ENCODE results near the gene ZDHHC12. TPM values are rescaled to one million over a fixed set of nuclear protein-coding genes. Genes with fewer than 3 reads are reported as not detected.

The ZDHHC12 gene
- total and polyA plus RNA-seq, 4 donors = 24.7 to 48.2 (median 30.3) TPM

DNA sequence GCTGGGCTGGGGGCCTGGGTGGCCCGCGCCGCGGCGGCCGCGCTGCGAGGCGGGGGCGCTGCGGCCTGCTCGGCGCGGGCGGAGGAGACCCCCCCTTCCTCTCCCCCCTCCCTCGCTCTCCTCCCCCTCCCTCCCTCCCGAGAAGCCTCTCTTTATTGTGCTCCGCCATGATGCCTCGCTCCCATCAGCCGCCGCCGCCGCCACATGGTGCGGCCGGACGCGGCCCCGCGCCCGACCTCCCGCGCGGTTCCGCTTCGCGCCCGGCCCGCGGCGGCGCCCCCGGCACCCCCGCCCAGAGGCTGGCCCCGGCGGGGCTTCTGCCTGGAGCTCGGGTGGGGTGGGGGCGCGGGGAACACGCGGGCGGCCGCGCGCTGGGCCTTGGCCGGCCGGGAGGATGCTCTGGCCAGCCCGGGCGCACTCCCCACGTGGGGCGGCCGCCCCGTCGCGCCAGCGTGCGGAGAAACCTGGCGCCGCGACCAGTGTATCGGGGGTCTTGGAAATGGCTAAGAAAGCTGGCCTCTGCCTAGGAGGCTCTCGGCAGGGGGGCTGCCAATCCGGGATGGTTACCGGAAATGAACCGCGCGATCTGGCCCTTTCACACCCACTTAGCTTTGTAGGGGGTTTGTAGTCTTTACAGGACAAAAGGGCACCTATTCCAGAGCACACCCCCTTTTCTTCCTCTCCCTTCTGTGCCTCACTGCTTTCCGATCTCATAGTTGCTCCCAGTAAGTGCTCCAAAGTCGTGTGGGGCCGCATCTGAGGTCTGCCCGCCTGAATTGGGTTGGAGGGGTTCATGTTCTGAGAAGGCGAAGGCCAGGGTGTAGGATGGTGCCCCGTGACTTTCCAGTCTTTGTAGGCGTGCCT is 33.9 kb downstream of the ZDHHC12 start (continued):
- TF ChIP-seq, protein P1, sequence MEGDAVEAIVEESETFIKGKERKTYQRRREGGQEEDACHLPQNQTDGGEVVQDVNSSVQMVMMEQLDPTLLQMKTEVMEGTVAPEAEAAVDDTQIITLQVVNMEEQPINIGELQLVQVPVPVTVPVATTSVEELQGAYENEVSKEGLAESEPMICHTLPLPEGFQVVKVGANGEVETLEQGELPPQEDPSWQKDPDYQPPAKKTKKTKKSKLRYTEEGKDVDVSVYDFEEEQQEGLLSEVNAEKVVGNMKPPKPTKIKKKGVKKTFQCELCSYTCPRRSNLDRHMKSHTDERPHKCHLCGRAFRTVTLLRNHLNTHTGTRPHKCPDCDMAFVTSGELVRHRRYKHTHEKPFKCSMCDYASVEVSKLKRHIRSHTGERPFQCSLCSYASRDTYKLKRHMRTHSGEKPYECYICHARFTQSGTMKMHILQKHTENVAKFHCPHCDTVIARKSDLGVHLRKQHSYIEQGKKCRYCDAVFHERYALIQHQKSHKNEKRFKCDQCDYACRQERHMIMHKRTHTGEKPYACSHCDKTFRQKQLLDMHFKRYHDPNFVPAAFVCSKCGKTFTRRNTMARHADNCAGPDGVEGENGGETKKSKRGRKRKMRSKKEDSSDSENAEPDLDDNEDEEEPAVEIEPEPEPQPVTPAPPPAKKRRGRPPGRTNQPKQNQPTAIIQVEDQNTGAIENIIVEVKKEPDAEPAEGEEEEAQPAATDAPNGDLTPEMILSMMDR (IDR thresholded peaks at IDR 0.05; ENCODE audit: low read depth, low read length, missing input control) = no peak
- TF ChIP-seq YY1 (IDR thresholded peaks at IDR 0.05) (no peak), TAF1 (conservative IDR thresholded peaks at IDR 0.05) (no peak), HNF4G (IDR thresholded peaks at IDR 0.05) (no peak), GABPA (IDR thresholded peaks at IDR 0.05 in 1 of 2, conservative IDR thresholded peaks at IDR 0.05 in 1 of 2) (no peak), EGR1 (IDR thresholded peaks at IDR 0.05; ENCODE audit: low read depth in 2 of 2) (no peak), FOXA2 (IDR thresholded peaks at IDR 0.05) (no peak), RAD21 (IDR thresholded peaks at IDR 0.05) (no peak), RXRA (IDR thresholded peaks at IDR 0.05) (no peak), SP1 (IDR thresholded peaks at IDR 0.05) (no peak)
- TF ChIP-seq, protein P2, sequence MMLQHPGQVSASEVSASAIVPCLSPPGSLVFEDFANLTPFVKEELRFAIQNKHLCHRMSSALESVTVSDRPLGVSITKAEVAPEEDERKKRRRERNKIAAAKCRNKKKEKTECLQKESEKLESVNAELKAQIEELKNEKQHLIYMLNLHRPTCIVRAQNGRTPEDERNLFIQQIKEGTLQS (IDR thresholded peaks at IDR 0.05) = no peak

DNA sequence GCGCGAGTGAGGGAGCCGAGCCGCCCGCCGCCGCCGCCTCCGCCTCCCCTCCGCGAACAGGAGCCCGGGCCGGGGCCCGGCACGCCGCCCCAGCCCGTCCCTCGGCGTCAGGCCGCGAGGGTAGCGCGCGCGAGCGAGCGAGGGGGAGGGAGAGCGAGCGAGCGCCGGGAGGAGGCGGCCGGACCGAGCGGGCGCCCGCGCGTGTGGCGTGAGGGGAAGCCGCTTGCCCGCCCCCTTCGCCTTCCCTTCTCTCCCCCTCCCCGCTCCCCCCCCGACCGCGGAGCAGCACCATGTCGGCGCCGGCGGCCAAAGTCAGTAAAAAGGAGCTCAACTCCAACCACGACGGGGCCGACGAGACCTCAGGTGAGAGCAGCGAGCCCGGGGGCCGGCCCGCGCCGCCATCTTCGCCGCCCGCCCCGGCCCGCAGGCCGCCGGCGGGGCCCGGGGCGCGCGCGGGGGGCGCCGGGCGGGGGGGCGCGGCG is 34.6 kb downstream of the ZDHHC12 start:
- peak overlapping the region; percentile 68 to 84 for H3K27ac ChIP-seq (ENCODE audit: low read depth in 1 of 2, low read length in 2 of 2)
- peaks cover 0 to 42% (median 21%) of the 10 kb centered on the region in 4 donors for H3K4me1 ChIP-seq (ENCODE audit: control insufficient read depth in 4 of 4, insufficient read depth in 4 of 4, low read length in 3 of 4)
- H3K4me3 ChIP-seq (ENCODE audit: low read depth in 1 of 3, low read length in 3 of 3) = peak overlapping the region in 2 of 3 donors; percentile 53 to 99
- H3K9me3 ChIP-seq (ENCODE audit: control insufficient read depth in 4 of 4, low read length in 3 of 4) = no peaks in the 10 kb centered on the region
- no peak overlapping the region for H3K9ac ChIP-seq (ENCODE audit: low read depth in 1 of 2, low read length in 2 of 2)
- H3K36me3 ChIP-seq (ENCODE audit: control insufficient read depth in 4 of 4, insufficient read depth in 3 of 4, low read depth in 1 of 4, low read length in 3 of 4) = peaks cover 5 to 29% (median 22%) of the 10 kb centered on the region in 4 donors
- peak; percentile 62 for DNase-seq (ENCODE audit: low spot score)
- no peaks in the 10 kb centered on the region for H3K27me3 ChIP-seq (ENCODE audit: control insufficient read depth in 4 of 4, insufficient read depth in 4 of 4, low read length in 3 of 4)
- TF ChIP-seq FOXA1 (IDR thresholded peaks at IDR 0.05) = no peak
- no peak for TF ChIP-seq REST (IDR thresholded peaks at IDR 0.05)
- no peak for TF ChIP-seq GABPA (IDR thresholded peaks at IDR 0.05 in 1 of 2, conservative IDR thresholded peaks at IDR 0.05 in 1 of 2)
- TF ChIP-seq YY1 (IDR thresholded peaks at IDR 0.05) = peak; percentile 22
- TF ChIP-seq, protein P3, sequence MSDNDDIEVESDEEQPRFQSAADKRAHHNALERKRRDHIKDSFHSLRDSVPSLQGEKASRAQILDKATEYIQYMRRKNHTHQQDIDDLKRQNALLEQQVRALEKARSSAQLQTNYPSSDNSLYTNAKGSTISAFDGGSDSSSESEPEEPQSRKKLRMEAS (IDR thresholded peaks at IDR 0.05) = no peak
- WGBS = under 1% methylated on average over 80 of the region's 80 CpGs

All from liver (tissue), 9 donors.